ENCODE data around the gene FBN3.

DNA sequence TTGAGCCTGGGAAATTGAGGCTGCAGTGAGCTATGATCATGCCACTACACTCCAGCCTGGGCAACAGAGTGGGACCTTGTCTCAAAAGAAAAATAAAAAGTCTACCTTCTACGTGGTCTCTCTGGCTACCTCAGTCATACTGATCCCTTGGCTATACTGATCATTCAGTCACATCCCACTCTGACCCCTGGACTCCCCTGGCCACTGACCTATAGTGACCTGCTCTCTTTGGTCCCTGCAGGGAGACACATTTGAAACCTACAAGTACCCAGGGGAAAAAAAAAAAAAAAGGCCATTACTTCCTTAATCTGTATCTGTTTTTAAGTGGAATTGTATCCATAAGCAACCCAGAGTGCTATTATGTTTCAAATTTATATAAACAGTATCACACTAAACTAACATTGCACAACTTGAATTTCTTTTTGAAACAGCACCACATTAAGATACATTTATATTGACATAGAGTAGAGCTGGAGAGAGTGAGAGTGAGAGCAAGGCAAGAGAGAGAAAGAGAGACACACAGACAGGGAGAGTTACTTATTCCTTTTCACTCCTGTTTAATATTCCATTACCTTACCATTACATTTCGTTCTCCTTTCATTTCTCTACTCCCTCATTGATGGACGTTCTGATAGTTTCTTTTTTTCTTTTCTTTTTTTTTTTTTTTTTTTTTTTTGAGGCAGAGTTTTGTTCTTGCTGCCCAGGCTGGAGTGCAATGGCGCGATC, 36.1 kb upstream of the FBN3 start:
- TF ChIP-seq EZH2 (IDR thresholded peaks at IDR 0.05; ENCODE audit: borderline replicate concordance, insufficient read depth, low read length, poor library complexity, severe bottlenecking) (no peak), EP300 (conservative IDR thresholded peaks at IDR 0.05; ENCODE audit: poor library complexity, severe bottlenecking) (no peak), POLR2AphosphoS5 (IDR thresholded peaks at IDR 0.05) (no peak)

All from neural cell (in vitro differentiated cells).